Activated T-cell treated with anti-CD3 and anti-CD28 coated beads, Interleukin-2, amount 50 U/mL, for 24 hours (primary cell): ENCODE results near the gene RAPGEFL1.
"Not testable (repeated sequence)": the region's sequence is repeated elsewhere in the genome, so short reads cannot be mapped to it uniquely, and the experiment has no call there.

ENCODE experiments used
- DNase-seq: peaks from one replicate; pipeline ENCODE4 v3.0.0-alpha.2; 2020
- H3K27ac Mint-ChIP-seq: 2 replicates; pipeline ENCODE4 v1.8.0; 2020; ENCODE audit warnings: mild to moderate bottlenecking, mixed read lengths
- H3K27me3 Mint-ChIP-seq: 2 replicates; pipeline ENCODE4 v1.8.0; 2020; ENCODE audit warnings: mixed read lengths
- H3K36me3 Mint-ChIP-seq: 2 replicates; pipeline ENCODE4 v1.8.0; 2020; ENCODE audit warnings: low read depth, mixed read lengths
- H3K4me1 Mint-ChIP-seq: 2 replicates; pipeline ENCODE4 v1.8.0; 2020; ENCODE audit warnings: low read depth, mixed read lengths
- H3K4me3 Mint-ChIP-seq: 2 replicates; pipeline ENCODE4 v1.8.0; 2020; ENCODE audit warnings: mild to moderate bottlenecking, moderate library complexity, mixed read lengths
- H3K9me3 Mint-ChIP-seq: 2 replicates; pipeline ENCODE4 v1.8.0; 2020; ENCODE audit warnings: mixed read lengths

Gene RAPGEFL1, protein sequence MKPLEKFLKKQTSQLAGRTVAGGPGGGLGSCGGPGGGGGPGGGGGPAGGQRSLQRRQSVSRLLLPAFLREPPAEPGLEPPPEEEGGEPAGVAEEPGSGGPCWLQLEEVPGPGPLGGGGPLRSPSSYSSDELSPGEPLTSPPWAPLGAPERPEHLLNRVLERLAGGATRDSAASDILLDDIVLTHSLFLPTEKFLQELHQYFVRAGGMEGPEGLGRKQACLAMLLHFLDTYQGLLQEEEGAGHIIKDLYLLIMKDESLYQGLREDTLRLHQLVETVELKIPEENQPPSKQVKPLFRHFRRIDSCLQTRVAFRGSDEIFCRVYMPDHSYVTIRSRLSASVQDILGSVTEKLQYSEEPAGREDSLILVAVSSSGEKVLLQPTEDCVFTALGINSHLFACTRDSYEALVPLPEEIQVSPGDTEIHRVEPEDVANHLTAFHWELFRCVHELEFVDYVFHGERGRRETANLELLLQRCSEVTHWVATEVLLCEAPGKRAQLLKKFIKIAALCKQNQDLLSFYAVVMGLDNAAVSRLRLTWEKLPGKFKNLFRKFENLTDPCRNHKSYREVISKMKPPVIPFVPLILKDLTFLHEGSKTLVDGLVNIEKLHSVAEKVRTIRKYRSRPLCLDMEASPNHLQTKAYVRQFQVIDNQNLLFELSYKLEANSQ

DNA sequence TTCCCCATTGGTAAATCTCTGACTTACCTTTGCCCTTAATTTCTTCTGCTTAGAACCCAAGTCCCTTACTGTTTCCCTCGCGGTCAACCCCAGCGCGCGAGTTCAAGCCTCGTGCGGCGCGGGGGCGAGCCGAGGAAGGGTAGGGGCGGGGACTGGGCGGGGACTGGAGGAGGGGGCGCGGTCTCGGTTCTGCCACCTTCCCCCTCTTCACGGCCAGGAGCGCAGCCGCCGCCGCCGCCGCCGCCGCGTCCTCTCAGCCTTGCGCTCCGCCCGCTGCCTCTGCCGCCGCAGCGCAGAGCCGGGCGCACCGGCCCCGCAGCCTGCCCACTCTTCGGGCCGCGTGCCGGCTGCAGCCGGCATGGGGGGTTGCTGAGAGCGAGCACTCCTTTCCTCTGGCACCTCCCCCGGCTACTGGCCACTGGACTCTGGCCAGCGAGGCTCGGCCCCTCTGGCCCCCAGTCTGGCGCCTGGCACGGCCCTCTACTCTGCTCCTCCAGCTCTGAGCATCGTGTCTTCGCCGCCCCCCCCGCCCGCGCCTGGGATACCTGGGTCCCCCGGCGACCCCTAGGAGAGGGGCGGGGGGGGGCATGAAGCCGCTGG, at the start of gene RAPGEFL1:
TSS of gene RAPGEFL1 (plus strand) at position 196 of the 600 bp plus-strand sequence. CDS start at position 588, 392 bp downstream.
- Mint-ChIP-seq H3K27ac (peak within 1 kb of the TSS; percentile 69), H3K27me3 (no peaks in the 10 kb centered on the region), H3K36me3 (peaks cover 44% of the 10 kb centered on the region), H3K4me3 (peak within 1 kb of the TSS; percentile 54), H3K9me3 (no peaks in the 10 kb centered on the region), H3K4me1 (peaks cover 15% of the 10 kb centered on the region)
- DNase-seq, result peak; percentile 88

DNA sequence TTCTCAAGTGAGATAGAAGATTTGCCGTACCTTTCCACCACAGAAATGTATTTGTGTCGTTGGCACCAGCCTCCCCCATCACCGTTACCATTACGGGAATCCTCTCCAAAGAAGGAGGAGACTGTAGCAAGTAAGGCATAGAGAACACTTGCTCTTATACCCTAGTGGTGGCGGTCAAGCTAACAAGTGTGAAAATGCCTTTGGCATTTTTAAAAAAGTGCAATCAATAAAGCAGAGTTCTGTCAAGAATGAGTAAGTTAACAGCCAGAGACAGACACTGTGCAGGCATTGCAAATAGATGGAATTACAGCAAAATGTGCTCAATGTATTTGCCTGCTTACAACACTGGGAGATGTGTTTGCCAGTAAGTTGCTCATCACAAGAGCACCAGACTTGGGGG, 47.8 kb upstream of the RAPGEFL1 start:
- peak overlapping the region; percentile 26 for H3K27ac Mint-ChIP-seq
- no peak for DNase-seq
- H3K4me1 Mint-ChIP-seq, result peaks cover 22% of the 10 kb centered on the region
- no peaks in the 10 kb centered on the region for H3K27me3 Mint-ChIP-seq
- H3K4me3 Mint-ChIP-seq, result no peak overlapping the region
- H3K9me3 Mint-ChIP-seq, result no peaks in the 10 kb centered on the region
- peaks cover 91% of the 10 kb centered on the region for H3K36me3 Mint-ChIP-seq

DNA sequence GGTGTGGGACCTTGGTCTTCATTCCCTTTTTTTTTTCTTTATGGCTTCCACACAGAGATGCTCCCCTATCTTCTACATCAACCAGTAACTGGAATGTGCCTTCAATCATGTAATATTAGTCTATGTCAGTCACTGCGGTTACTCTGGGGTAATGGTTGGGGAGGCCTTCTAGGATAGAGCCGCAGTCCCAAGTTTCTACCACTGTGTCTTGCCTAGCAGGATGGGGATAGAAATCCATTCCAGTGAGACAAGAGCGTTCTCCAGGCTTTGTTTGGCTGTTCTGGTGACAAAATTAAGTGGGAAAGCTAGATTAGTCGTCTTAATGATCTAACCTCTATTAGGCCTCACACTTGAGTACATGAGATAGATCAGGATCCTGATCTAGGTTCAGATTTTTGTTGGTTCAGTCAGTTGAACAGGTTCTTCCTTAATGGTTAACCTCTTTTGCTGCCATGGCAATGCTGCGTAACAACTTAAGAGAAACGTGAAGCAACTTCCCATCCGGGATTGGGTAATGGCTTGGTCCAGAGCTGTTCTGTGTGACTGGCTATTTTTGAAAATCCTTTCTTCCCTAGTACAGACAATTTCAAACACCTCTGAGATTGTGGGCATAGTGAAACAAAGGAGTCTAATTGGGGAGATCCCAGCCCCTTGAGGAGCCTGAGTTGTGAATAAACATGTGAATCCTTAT, 46.8 kb upstream of the RAPGEFL1 start:
- Mint-ChIP-seq H3K27me3 (no peaks in the 10 kb centered on the region), H3K4me1 (peaks cover 18% of the 10 kb centered on the region), H3K27ac (peak overlapping the region; percentile 51), H3K36me3 (peaks cover 95% of the 10 kb centered on the region), H3K4me3 (no peak overlapping the region), H3K9me3 (no peaks in the 10 kb centered on the region)
- no peak for DNase-seq

DNA sequence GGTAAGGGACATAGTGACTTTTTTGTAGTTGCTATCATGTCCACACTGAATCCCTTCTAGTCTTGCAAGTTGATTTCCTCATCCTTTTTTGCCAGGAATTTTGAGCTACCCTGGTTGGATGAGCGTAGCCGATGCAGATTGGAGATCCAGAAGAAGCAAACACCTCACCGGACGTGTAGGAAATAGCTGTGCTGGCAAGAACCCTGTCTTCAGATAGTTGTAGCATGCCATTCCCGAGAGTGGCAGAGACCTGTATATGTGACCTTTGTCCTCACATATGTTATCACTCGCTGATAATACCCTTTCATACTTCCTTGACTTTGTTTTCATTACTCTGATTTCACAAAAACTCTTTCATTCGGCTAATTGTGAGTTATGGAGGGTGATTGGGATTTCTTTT, 43.1 kb upstream of the RAPGEFL1 start:
- Mint-ChIP-seq H3K27me3 (no peaks in the 10 kb centered on the region), H3K4me3 (no peak overlapping the region), H3K27ac (peak overlapping the region; percentile 61), H3K36me3 (peaks cover 91% of the 10 kb centered on the region), H3K9me3 (no peaks in the 10 kb centered on the region), H3K4me1 (peaks cover 27% of the 10 kb centered on the region)
- DNase-seq, result no peak

DNA sequence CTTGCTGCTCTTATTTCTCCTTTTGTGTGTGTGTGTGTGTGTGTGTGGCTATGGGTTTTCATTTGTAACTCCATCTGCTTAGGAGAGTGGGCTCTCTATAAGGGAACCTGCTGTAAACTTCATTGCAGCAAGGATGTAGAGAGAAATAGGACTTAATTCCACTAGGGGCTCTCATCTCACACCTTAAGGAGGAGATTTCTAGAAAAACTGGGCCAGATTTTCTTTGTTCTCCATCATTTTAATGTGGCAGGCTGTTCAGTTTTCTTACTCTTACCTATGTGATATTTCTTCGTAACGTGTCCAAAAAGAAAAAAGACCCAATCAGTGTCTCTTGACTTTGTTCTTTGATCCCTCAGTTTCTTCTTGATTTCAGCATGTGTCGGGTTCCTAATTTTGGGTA, 41.5 kb upstream of the RAPGEFL1 start:
- H3K4me3 Mint-ChIP-seq, result no peak overlapping the region
- H3K27me3 Mint-ChIP-seq, result no peaks in the 10 kb centered on the region
- no peaks in the 10 kb centered on the region for H3K9me3 Mint-ChIP-seq
- H3K27ac Mint-ChIP-seq, result peak overlapping the region; percentile 50
- H3K4me1 Mint-ChIP-seq, result peaks cover 31% of the 10 kb centered on the region
- peaks cover 86% of the 10 kb centered on the region for H3K36me3 Mint-ChIP-seq
- DNase-seq, result no peak

DNA sequence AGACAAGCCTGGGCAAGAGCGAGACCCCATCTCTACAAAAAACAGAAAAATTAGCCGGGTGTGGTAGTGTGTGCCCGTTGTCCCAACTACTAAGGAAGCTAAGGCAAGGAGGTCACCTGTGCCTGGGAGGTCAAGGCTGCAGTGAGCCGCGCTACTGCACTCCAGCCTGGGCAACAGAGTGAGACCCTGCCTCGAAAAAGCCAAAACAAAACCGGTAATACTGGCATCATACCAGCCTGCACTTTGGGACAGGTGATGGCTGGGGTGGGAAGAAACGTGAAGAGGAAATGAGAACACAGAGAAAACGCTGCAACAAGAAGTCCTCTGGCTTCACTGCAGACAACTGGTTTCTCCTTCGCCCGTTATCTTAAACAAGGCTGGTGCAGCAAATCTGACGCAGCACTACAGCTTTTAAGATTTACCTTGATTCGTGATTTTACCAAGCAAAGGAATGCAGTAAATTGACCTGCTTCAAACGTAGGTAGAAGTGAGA, 37.7 kb upstream of the RAPGEFL1 start:
- peaks cover 46% of the 10 kb centered on the region for H3K4me1 Mint-ChIP-seq
- H3K36me3 Mint-ChIP-seq, result peaks cover 76% of the 10 kb centered on the region
- no peaks in the 10 kb centered on the region for H3K9me3 Mint-ChIP-seq
- DNase-seq, result no peak
- peak overlapping the region; percentile 98 for H3K27ac Mint-ChIP-seq
- peak overlapping the region; percentile 87 for H3K4me3 Mint-ChIP-seq
- no peaks in the 10 kb centered on the region for H3K27me3 Mint-ChIP-seq

DNA sequence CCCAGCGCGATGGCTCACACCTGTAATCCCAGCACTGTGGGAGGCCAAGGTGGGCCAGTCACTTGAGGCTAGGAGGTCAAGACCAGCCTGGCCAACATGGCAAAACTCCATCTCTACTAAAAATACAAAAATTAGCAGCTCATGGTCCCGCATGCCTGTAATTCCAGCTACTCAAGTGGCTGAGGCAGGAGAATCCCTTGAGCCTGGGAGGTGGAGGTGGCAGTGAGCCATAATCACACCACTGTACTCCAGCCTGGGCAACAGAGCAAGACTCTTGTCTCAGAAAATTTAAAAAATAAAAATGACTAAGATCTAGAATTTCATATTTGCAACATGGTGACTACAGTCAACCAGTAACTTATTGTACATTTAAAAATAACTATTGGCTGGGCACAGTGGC, 34.1 kb upstream of the RAPGEFL1 start:
- not testable (repeated sequence) for H3K9me3 Mint-ChIP-seq, DNase-seq, H3K4me3 Mint-ChIP-seq, H3K27me3 Mint-ChIP-seq
- Mint-ChIP-seq H3K36me3 (peaks cover 72% of the 10 kb centered on the region), H3K27ac (peak overlapping the region; percentile 57), H3K4me1 (peaks cover 53% of the 10 kb centered on the region)

DNA sequence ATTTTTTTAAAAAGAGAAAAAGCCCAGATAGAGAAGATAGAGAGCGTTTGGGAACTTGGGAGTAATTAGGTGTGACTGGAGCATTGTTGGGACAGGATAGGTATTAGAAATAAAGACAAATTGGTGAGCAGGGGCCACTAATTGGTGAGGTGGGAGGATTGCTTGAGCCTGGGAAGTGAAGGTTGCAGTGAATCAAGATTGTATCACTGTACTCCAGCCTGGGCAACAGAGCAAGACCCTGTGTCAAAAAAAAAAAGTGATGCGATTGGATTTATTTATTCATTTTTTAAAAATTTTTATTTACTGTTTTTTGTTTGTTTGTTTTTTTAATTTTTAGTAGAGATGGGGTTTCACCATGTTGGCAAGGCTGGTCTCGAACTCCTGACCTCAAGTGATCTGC, 31.8 kb upstream of the RAPGEFL1 start:
- H3K4me1 Mint-ChIP-seq, result peaks cover 61% of the 10 kb centered on the region
- DNase-seq, result no peak
- no peak overlapping the region for H3K4me3 Mint-ChIP-seq
- H3K9me3 Mint-ChIP-seq, result no peaks in the 10 kb centered on the region
- H3K27me3 Mint-ChIP-seq, result no peaks in the 10 kb centered on the region
- H3K27ac Mint-ChIP-seq, result peak overlapping the region; percentile 41
- H3K36me3 Mint-ChIP-seq, result peaks cover 84% of the 10 kb centered on the region

DNA sequence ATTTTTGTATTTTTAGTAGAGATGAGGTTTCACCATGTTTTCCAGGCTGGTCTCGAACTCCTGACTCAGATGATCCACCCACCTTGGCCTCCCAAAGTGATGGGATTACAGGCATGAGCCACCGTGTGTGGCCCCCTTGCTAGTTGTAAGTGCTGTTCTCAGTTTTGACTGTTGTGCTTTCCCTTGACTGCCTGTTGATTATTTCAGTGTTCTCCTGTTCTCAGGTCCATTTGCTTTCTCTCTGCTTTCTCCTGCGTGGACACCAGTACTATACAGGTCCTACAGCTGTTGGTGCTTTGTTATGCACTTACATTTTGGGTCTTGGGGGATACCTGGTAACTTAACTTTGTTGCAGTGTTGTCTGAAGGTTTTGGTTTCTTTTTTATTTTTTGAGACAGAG, 28.7 kb upstream of the RAPGEFL1 start:
- H3K4me1 Mint-ChIP-seq, result peaks cover 63% of the 10 kb centered on the region
- no peaks in the 10 kb centered on the region for H3K27me3 Mint-ChIP-seq
- peak overlapping the region; percentile 83 for H3K27ac Mint-ChIP-seq
- no peak overlapping the region for H3K4me3 Mint-ChIP-seq
- H3K36me3 Mint-ChIP-seq, result peaks cover 76% of the 10 kb centered on the region
- H3K9me3 Mint-ChIP-seq, result peaks cover 2% of the 10 kb centered on the region
- DNase-seq, result no peak

DNA sequence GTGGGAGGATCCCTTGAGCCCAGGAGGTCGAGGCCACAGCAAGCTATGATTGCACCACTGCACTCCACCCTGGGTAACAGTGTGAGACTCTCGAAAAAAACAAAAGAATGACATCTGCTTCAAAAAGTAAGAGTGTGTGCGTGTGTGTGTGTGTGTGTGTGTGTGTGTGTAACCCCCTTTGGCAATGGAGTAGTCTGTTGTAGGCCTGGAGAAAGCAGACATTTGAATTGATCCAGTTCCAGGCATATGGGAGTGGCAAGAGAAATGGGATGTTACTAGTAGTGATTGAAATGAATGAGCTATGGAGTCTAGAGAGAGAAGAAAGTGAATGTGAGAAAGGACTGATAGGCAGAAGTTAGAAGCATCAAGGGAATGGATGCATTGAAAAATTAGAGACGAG, 27.0 kb upstream of the RAPGEFL1 start:
- no peaks in the 10 kb centered on the region for H3K27me3 Mint-ChIP-seq
- H3K4me1 Mint-ChIP-seq, result peaks cover 74% of the 10 kb centered on the region
- peaks cover 86% of the 10 kb centered on the region for H3K36me3 Mint-ChIP-seq
- peak overlapping the region; percentile 42 for H3K27ac Mint-ChIP-seq
- H3K4me3 Mint-ChIP-seq, result no peak overlapping the region
- no peak for DNase-seq
- H3K9me3 Mint-ChIP-seq, result peaks cover 2% of the 10 kb centered on the region

DNA sequence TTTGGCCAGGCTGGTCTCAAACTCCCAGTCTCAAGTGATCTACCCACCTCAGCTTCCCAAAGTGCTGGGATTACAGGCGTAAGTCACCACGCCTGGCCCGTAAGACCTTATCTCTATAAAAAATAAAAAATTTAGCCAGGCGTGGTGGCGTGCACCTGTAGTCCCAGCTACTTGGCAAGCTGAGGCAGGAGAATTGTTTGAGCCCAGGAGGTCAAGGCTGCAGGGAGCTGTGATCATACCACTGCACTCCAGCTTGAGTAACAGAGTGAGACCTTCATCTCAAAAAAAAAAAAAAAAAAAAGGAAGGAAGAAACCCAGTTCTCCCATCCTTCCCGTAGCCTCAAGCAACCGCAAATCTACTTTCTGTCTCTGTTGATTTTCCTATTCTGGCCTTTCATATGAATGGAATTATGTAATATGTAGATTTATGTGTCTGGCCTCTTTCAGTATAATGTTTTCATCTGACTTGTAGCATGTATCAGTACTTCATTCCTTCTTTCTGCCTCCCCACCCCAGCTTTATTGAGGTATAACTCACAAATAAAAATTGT, 25.8 kb upstream of the RAPGEFL1 start:
- H3K27ac Mint-ChIP-seq, result peak overlapping the region; percentile 51
- DNase-seq, result no peak
- H3K36me3 Mint-ChIP-seq, result peaks cover 85% of the 10 kb centered on the region
- H3K4me1 Mint-ChIP-seq, result peaks cover 76% of the 10 kb centered on the region
- peaks cover 2% of the 10 kb centered on the region for H3K9me3 Mint-ChIP-seq
- no peaks in the 10 kb centered on the region for H3K27me3 Mint-ChIP-seq
- H3K4me3 Mint-ChIP-seq, result no peak overlapping the region

DNA sequence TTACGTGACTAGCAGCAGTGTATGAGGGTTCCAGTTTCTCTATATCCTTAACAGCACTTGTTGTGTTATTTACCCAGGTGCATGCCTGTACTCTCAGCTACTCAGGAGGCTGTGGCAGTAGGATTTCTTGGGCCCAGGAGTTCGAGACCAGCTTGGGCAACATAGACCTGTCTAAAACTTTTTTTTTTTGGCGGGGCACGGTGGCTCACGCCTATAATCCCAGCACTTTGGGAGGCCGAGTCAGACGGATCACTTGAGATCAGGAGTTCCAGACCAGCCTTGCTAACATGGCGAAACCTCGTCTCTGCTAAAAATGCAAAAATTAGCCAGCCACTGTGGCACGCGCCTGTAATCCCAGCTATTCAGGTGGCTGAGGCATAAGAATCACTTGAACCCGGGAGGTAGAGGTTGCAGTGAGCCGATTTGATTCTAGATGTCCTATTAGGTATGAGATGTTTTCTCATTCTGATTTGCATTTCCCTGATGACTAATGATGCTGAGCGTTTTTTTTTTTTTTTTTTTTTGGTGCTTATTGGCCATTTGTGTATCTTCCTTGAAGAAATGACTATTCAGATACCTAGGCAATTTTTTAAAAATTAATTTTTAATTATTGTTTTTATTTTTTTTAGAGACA, 23.6 kb upstream of the RAPGEFL1 start:
- Mint-ChIP-seq H3K27ac (peak overlapping the region; percentile 97), H3K4me1 (peaks cover 67% of the 10 kb centered on the region), H3K9me3 (peaks cover 2% of the 10 kb centered on the region), H3K4me3 (peak overlapping the region; percentile 36), H3K36me3 (peaks cover 79% of the 10 kb centered on the region), H3K27me3 (no peaks in the 10 kb centered on the region)
- DNase-seq, result no peak

DNA sequence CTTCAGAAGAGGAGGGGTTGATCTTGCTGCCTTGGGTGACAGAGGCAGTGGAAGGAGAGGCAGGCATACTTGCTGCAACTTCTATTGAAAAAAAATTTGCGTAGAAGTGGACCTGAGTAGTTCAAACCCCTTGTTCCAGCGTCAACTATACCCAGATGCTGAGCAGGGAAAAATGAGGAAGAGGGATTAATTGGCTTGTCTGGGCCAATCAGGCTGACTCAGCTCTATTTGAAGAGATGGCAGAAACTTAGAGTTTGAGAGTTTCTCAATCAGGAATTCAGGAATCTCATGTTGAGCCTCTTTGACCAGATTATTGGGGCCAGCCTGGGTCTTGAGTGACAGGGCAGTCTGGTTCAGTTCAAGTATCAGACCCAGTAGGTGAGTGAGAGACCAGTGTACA, 19.3 kb upstream of the RAPGEFL1 start:
- peaks cover 2% of the 10 kb centered on the region for H3K9me3 Mint-ChIP-seq
- H3K4me1 Mint-ChIP-seq, result peaks cover 41% of the 10 kb centered on the region
- H3K4me3 Mint-ChIP-seq, result no peak overlapping the region
- H3K27me3 Mint-ChIP-seq, result no peaks in the 10 kb centered on the region
- peaks cover 77% of the 10 kb centered on the region for H3K36me3 Mint-ChIP-seq
- peak overlapping the region; percentile 82 for H3K27ac Mint-ChIP-seq
- DNase-seq, result no peak
